HG02759 (cell line): ENCODE data around the gene ZNF276.
"Not testable (repeated sequence)": the region's sequence is repeated elsewhere in the genome, so short reads cannot be mapped to it uniquely, and the experiment has no call there.

ENCODE experiments used
- ATAC-seq: cut with Tn5 transposase; IDR thresholded peaks from one replicate; pipeline ENCODE4 v1.9.1; 2021; ENCODE audit warnings: mild to moderate bottlenecking, moderate library complexity; ENCODE audit not compliant: unreplicated experiment

Gene ZNF276

GRCh38 chr16:89720813-89721545 lies at the start of gene ZNF276, which contains the start of gene VPS9D1:
TSS of gene ZNF276 (plus strand) at chr16:89721537. CDS start at chr16:89721641, 104 bp downstream.
TSS of gene VPS9D1 (minus strand) at chr16:89720898. CDS start at chr16:89720861, 37 bp downstream.
- peak; percentile 52 for ATAC-seq

DNA sequence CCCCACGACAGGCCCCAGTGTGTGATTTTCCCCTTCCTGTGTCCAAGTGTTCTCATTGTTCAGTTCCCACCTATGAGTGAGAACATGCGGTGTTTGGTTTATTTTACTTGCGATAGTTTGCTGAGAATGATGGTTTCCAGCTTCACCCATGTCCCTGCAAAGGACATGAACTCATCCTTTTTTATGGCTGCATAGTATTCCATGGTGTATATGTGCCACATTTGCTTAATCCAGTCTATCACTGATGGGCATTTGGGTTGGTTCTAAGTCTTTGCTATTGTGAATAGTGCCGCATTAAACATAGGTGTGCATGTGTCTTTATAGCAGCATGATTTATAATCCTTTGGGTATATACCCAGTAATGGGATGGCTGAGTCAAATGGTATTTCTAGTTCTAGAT lies 49.8 kb upstream of the ZNF276 start:
- ATAC-seq = not testable (repeated sequence)

DNA sequence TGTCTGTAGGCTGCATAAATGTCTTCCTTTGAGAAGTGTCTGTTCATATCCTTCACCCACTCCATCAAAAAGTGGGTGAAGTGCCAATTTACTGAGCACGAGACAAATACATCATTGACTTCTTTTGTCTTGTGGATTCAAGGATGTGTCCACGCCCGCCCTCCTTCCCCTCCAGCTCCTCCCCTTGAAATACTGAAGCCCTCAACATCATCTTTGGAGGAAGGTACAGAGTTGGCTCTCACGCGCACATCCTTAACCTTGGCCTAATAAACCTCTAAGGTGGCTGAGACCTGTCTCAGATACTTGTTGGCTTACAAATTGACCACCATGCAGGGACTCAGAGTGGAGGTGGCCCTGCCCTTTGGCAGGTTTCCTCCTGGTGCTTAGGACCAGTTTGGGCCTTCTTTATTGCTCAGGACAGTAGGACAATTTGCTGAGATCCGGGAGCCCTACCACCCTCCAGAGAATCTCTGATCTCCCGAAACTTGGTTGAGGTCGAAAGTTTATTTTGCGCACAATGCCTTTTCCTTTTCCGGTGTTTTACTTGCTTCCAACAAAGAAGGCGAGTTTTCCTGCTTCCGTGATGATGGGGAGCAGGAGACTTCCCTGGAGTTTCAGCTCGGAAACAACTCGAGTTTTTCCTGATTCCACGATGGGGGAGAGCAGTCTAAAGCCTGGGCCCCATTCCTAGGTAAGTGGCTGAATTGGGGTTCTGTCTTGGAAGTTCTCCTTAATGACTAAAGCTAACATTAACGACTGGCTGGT lies 49.0 kb upstream of the ZNF276 start:
- no peak for ATAC-seq

GRCh38 chr16:89678258-89678657 lies 43.1 kb upstream of the ZNF276 start:
- no peak for ATAC-seq

DNA sequence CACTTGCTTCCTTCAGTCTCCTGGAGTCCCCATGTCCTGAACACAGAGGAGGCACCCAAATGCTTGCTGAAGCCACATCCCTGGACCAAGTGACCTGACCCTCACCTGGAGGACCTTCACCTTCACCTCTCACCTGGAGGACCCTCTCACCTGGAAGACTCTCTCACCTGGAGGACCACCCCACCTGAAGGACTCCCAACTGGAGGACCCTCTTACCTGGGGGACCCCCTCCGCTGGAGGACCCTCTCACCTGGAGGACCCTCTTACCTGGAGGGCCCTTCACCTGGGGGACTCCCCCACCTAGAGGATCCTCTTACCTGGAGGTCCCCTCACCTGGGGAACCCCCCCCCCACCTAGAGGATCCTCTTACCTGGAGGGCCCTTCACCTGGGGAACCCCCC lies 35.4 kb upstream of the ZNF276 start:
- ATAC-seq = no peak

DNA sequence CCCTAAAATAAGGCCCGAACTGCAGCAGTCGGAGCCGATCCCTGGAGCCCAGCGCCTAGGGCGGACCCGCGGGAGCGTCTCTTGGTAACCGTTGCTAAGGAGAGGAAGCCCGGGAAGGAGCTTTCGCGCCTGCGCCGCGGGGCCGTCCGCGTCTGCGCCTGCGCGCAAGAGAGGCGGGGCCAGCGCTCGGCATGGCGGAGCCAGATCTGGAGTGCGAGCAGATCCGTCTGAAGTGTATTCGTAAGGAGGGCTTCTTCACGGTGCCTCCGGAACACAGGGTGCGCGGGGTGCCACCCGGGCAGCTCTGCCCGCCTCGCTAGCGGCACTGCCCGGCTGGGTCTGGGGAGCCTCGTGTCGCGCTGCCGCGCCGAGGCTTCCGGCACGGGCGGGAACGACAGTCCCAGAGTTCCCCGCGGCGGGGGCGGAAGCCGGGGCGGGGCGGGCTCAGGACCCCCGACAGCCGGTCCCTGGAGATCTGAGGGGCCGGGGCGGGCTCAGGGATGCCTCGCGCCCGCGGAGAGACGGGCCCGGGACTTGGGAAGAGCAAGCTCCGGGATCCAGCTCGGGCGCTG lies 34.7 kb upstream of the ZNF276 start, which contains the start of gene CDK10:
Gene CDK10 (plus strand): TSS at position 170 of the 572 bp plus-strand sequence. CDS start 22 bp downstream, at position 192.
- ATAC-seq = peak; percentile 87

DNA sequence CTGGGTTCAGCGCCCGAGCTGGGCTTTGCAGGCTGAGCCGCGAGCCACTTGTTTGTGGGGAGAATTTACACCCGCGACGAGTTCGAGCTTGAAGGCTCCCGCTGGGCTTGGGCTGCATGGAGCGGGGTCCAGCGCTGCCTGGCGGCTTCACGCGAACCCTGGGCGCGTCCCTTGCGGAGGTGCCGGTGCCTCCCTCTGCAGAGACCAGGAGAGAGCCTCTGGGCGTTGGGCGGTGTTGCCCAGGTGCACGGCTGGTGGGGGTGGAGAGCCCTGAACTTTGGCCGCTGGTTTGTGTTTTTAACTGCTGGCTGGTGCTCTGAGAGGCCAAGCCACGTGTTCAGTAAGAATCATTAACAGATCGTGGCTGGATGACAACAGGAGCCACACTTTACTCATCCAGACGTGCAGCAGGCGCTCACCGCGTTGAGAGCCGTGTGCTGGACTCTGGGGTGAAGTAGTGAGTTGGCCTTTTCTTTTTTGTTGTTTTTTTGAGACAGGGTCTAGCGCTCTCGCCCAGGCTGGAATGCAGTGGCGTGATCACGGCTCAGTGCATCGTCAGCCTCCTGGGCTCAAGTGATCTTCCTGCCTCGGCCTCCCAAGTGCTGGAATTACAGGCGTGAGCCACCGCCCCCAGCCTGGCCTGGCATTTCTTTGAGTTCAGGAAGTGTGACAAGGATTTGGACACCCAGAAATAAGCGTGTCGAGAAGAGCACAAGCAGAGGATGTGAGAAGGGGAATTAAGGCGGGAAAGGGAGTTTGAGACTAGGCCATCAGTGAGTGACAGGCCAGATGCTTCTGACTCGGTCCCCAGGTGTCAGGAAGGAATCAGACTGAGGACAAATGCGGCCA lies 34.0 kb upstream of the ZNF276 start:
- ATAC-seq = peak; percentile 43

DNA sequence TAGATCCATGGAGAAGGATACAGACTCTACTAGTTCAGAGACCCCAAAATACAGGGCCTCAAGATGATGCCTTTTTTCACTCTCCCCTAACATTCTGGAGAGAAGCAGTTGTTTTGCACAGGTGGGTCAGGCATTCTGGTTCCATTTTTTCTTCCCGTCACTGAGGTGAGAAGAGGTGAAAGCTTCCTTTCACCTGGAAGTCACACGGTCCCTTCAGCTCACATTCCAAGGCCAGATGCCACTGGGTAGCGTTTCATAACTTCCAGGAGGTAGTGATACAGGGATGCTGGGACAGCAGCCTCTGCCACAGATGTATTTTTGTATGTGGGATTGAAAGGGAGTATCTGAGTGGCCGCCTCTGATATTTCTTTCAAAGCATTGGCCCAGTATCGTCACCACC lies 32.9 kb upstream of the ZNF276 start:
- no peak for ATAC-seq

DNA sequence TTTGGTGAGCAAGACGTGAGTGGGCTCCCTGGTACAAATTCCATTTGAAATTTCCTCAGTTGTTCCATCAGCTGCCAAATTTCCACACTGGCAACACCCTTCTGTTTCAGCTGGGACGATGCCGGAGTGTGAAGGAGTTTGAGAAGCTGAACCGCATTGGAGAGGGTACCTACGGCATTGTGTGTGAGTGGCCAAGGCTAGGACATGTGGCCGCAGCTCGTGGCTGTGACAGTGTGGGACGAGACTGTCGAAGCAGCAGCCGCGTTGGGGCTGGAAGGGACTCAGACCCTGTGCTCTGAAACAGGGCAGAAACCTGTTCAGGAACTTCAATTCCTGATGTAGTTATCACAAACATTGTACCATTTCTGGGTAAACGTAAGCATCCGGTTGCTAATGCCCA lies 32.2 kb upstream of the ZNF276 start:
- no peak for ATAC-seq

GRCh38 chr16:89689621-89690020 lies 31.7 kb upstream of the ZNF276 start:
- not testable (repeated sequence) for ATAC-seq

DNA sequence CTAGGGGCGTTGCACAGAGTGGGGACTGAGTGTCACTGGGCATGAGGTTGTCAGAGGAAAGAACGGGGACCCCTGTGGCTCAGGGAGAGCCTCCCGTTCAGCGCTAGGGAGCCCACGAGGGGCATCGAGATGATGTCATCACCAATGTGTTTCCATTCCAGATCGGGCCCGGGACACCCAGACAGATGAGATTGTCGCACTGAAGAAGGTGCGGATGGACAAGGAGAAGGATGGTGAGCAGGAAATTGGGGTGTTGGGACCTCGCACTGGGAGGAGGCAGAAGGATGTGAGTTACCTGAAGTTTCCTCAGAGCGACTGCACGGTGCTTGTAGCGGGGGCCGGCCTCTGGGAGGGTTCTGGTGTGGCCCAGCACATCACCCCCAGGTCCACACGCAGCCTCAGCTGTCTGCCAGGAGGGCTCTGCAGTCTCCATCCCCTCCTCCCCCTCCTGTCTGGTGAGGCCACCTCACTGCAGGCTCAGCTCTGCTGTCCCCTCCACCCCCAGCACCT lies 30.9 kb upstream of the ZNF276 start:
- ATAC-seq = no peak

DNA sequence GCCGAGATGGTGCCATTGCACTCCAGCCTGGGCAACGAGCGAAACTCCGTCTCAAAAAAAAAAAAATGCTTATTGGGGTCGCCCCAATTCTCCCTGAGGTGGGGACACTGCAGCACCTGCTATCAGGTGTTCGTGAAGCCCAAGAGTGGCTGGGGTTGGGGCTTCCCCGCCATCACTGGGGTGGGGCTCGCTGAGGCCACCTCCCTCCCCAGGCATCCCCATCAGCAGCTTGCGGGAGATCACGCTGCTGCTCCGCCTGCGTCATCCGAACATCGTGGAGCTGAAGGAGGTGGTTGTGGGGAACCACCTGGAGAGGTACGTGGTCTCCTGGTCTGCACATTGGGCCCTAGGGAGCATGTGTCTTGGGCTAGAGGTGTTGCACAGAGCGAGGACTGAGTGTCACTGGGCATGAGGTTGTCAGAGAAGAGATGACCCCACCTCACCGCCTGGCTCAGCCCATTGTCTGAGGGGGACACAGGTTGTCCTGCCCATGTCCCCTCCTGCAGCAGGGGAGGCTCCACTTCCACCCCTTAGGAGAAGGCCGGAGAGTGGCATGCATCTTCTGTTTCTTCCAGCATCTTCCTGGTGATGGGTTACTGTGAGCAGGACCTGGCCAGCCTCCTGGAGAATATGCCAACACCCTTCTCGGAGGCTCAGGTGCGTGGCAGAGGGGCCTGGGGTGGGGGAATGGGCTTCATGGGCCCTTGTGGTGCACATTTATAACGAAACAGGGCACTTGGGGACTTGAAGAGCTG lies 29.9 kb upstream of the ZNF276 start:
- ATAC-seq = no peak

DNA sequence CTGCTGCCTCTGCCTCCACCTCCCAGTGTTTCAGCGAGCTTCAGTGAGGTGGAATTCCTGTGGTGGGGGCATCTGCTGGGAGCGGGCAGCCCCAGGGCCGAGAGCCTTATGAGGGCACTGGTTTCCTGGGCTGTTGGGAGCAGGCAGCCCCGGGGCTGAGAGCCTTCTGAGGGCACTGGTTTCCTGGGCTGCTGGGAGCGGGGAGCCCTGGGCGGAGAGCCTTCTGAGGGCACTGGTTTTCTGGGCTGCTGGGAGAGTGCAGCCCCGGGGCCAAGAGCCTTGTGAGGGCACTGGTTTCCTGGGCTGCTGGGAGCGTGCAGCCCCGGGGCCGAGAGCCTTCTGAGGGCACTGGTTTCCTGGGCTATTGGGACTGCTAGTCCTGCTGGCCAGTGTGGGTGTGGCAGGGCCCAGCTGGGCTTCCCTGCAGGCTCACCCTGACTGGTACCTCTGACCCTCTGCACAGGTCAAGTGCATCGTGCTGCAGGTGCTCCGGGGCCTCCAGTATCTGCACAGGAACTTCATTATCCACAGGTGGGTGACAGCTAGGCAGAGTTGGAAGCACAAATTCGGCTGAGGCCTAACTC lies 29.3 kb upstream of the ZNF276 start:
- ATAC-seq = no peak

DNA sequence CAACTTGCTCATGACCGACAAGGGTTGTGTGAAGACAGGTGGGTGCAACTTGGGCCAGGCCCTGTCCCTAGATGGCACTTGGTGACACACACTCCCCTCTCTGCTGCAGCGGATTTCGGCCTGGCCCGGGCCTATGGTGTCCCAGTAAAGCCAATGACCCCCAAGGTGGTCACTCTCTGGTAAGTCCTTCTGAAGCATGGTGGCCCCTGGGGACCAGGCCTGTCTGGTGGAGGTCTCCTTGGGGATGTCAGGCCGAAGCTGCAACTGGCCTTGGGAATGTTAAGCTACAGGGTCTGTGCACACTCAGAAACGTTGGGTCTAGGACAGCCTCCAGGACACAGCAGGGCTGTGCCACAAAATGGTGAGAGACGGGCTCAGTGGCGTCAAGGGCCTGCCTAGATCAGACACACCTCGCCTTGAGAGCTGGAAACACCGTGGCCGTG lies 28.0 kb upstream of the ZNF276 start:
- ATAC-seq = no peak

GRCh38 chr16:89693931-89694783 lies 27.2 kb upstream of the ZNF276 start:
- no peak for ATAC-seq

DNA sequence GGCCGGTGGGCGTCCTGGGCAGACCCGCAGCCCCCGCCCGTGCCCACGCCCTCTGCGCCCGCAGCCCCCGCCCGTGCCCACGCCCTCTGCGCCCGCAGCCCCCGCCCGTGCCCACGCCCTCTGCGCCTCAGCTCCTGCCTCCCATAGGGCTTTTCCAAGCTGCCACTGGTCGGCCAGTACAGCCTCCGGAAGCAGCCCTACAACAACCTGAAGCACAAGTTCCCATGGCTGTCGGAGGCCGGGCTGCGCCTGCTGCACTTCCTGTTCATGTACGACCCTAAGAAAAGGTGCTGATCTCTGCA lies 26.6 kb upstream of the ZNF276 start:
- not testable (repeated sequence) for ATAC-seq

DNA sequence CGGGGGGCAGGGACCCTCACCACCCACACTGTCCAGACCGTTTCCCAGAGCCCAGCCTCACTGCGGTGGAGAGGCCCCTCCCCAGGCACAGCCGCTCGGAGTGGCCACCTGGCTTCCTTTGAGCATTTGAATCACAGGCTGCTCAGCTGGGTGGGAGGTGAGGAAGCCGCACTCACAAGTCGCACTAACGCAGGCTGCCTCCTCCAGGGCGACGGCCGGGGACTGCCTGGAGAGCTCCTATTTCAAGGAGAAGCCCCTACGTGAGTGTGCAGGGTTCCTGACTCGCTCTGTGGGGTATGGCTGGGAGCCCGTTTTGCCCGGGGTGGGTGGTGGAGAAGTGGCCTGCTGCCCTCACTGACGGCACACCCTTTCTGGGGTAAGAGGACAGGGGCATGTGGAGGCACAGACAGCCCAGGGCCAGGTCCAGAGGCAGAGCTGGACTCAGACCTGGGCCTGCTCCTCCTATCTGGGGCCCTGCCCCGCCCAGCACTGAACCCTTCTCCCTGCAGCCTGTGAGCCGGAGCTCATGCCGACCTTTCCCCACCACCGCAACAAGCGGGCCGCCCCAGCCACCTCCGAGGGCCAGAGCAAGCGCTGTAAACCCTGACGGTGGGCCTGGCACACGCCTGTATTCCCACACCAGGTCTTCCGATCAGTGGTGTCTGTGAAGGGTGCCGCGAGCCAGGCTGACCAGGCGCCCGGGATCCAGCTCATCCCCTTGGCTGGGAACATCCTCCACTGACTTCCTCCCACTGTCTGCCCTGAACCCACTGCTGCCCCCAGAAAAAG lies 26.1 kb upstream of the ZNF276 start:
- ATAC-seq = no peak
